Tibial nerve (tissue), 4 donors: Measurements from ENCODE around the gene SPATS2L. TPM values are rescaled to one million over a fixed set of nuclear protein-coding genes. Genes with fewer than 3 reads are reported as not detected.
A peak's percentile ranks its signal among the peaks of the same experiment; 100 is the strongest.

Source experiments
- DNase-seq, 2 donors: peaks; one replicate each; pipeline ENCODE4 v3.0.0-alpha.2; 2019; ENCODE audit warnings: low spot score in 2 of 2
- H3K27ac ChIP-seq, 4 donors: fragments of 200-600 bp; sonication (generic) in 3 of 4; one replicate each; pipeline ENCODE4 v1.5.1; 2017 to 2019; ENCODE audit warnings: mild to moderate bottlenecking in 1 of 4
- H3K27me3 ChIP-seq, 2 donors: fragments of 200-600 bp; sonication (generic) in 1 of 2; one replicate each; pipeline versions ENCODE4 v1.5.1 to v1.6.0; 2017 to 2019
- H3K36me3 ChIP-seq, 3 donors: fragments of 200-600 bp; sonication (generic); one replicate each; pipeline ENCODE4 v1.5.1; 2018 to 2019
- H3K4me1 ChIP-seq, 4 donors: fragments of 200-600 bp; sonication (generic) in 3 of 4; one replicate each; pipeline ENCODE4 v1.5.1; 2017 to 2019
- H3K4me3 ChIP-seq, 4 donors: fragments of 200-600 bp; sonication (generic) in 3 of 4; one replicate each; pipeline ENCODE4 v1.5.1; 2017 to 2019; ENCODE audit warnings: mild to moderate bottlenecking in 1 of 4, moderate library complexity in 1 of 4
- H3K9me3 ChIP-seq, 4 donors: fragments of 200-600 bp; sonication (generic) in 3 of 4; one replicate each; pipeline ENCODE4 v1.5.1; 2017 to 2019
- CTCF ChIP-seq, 5 experiments: fragments of 200-600 bp in 3 of 5; fragments of 450-650 bp in 2 of 5; sonication (generic) in 3 of 5; IDR thresholded peaks; one replicate each; pipeline ENCODE4 v1.5.1; 2016 to 2019; ENCODE audit warnings: antibody characterized with exemption in 5 of 5, mild to moderate bottlenecking in 3 of 5, moderate library complexity in 2 of 5
- EP300 ChIP-seq, 2 donors: sonication (generic); formaldehyde crosslinking; IDR thresholded peaks; one replicate each; pipeline ENCODE4 v1.6.1; 2017; ENCODE audit warnings: antibody characterized with exemption in 2 of 2, mild to moderate bottlenecking in 1 of 2
- POLR2A ChIP-seq, 2 donors: fragments of 450-650 bp; IDR thresholded peaks; one replicate each; pipeline ENCODE4 v1.6.1; 2017; ENCODE audit warnings: antibody characterized with exemption in 2 of 2, mild to moderate bottlenecking in 2 of 2, moderate library complexity in 2 of 2
- WGBS, 2 donors: methylation state at CpG; one replicate each; pipeline ENCODE4 v1.1.5; 2018; 5-methylcytosine and 5-hydroxymethylcytosine counted together
- total RNA-seq, 4 donors: library from RNA; depleted of rRNA; stranded (reverse); fragments of >200 nt; gene quantifications; one replicate each; pipeline ENCODE4 v1.1.0, GENCODE V29; 2016

The SPATS2L gene
- total RNA-seq, 4 donors from 2014 or later = 50.9 to 74.1 (median 57.2) TPM

GRCh38 chr2:200459101-200459500 is 152.6 kb downstream of the SPATS2L start:
- no peak for TF ChIP-seq POLR2A (IDR thresholded peaks at IDR 0.05)
- TF ChIP-seq CTCF (IDR thresholded peaks at IDR 0.05) = no peak
- TF ChIP-seq EP300 (IDR thresholded peaks at IDR 0.05) = no peak
- no peak for DNase-seq
- WGBS, 2 donors = 75 to 96% methylated on average over 3 of the region's 3 CpGs
- H3K9me3 ChIP-seq = no peaks in the 10 kb centered on the region
- H3K4me1 ChIP-seq = peaks cover 0 to 11% (median 1%) of the 10 kb centered on the region in 4 donors
- H3K4me3 ChIP-seq = no peak overlapping the region
- peak overlapping the region in 2 of 4 donors; percentile 29 to 60 for H3K27ac ChIP-seq
- peaks cover 0 to 23% (median 0%) of the 10 kb centered on the region in 3 donors for H3K36me3 ChIP-seq
- no peaks in the 10 kb centered on the region for H3K27me3 ChIP-seq

GRCh38 chr2:200461846-200462710 is 155.6 kb downstream of the SPATS2L start:
- no peak for TF ChIP-seq CTCF (IDR thresholded peaks at IDR 0.05)
- peak in 1 of 2 donors; percentile 29 for TF ChIP-seq EP300 (IDR thresholded peaks at IDR 0.05)
- TF ChIP-seq POLR2A (IDR thresholded peaks at IDR 0.05) = no peak
- Histone ChIP-seq H3K4me1 (peaks cover 0 to 10% (median 2%) of the 10 kb centered on the region in 4 donors), H3K9me3 (no peaks in the 10 kb centered on the region), H3K27ac (peak overlapping the region in 1 of 4 donors; percentile 20), H3K4me3 (no peak overlapping the region), H3K36me3 (peaks cover 0 to 22% (median 0%) of the 10 kb centered on the region in 3 donors), H3K27me3 (no peaks in the 10 kb centered on the region)
- WGBS, 2 donors = 86 to 88% methylated on average over 2 of the region's 2 CpGs
- DNase-seq = no peak

GRCh38 chr2:200463452-200463851 is 157.0 kb downstream of the SPATS2L start:
- Histone ChIP-seq H3K27me3 (no peaks in the 10 kb centered on the region), H3K27ac (no peak overlapping the region), H3K4me1 (peaks cover 0 to 24% (median 4%) of the 10 kb centered on the region in 4 donors), H3K36me3 (peaks cover 0 to 25% (median 0%) of the 10 kb centered on the region in 3 donors), H3K9me3 (no peaks in the 10 kb centered on the region), H3K4me3 (no peak overlapping the region)
- TF ChIP-seq POLR2A (IDR thresholded peaks at IDR 0.05) (no peak), EP300 (IDR thresholded peaks at IDR 0.05) (no peak), CTCF (IDR thresholded peaks at IDR 0.05) (no peak)
- WGBS, 2 donors = 88 to 89% methylated on average over 2 of the region's 2 CpGs
- no peak for DNase-seq

GRCh38 chr2:200466425-200467418 is 160.2 kb downstream of the SPATS2L start:
- Histone ChIP-seq H3K4me3 (no peak overlapping the region), H3K27ac (peak overlapping the region; percentile 41 to 90 (median 63)), H3K9me3 (no peaks in the 10 kb centered on the region), H3K36me3 (peaks cover 0 to 18% (median 0%) of the 10 kb centered on the region in 3 donors), H3K4me1 (peaks cover 0 to 52% (median 10%) of the 10 kb centered on the region in 4 donors), H3K27me3 (no peaks in the 10 kb centered on the region)
- DNase-seq = peak in 1 of 2 donors; percentile 50
- TF ChIP-seq POLR2A (IDR thresholded peaks at IDR 0.05) (no peak), EP300 (IDR thresholded peaks at IDR 0.05) (peak in 1 of 2 donors; percentile 39)
- WGBS, 2 donors = 33 to 34% methylated on average over 12 of the region's 12 CpGs
